ENCODE measurements around the gene NUAK1.
"Not testable (repeated sequence)": the region's sequence is repeated elsewhere in the genome, so short reads cannot be mapped to it uniquely, and the experiment has no call there.

NUAK1 gene

GRCh38 chr12:106016601-106017278 lies 122.0 kb downstream of the NUAK1 start:
- peaks cover 24% of the 10 kb centered on the region for H3K27me3 Mint-ChIP-seq
- peaks cover 15% of the 10 kb centered on the region for H3K9me3 Mint-ChIP-seq
- not testable (repeated sequence) for H3K36me3 Mint-ChIP-seq (ENCODE audit: insufficient read depth); ATAC-seq (replicated peaks; ENCODE audit: extremely low read depth, poor library complexity, severe bottlenecking); DNase-seq (ENCODE audit: low spot score in 2 of 2); H3K27ac Mint-ChIP-seq (ENCODE audit: low read depth); H3K4me3 Mint-ChIP-seq; H3K4me1 Mint-ChIP-seq

DNA sequence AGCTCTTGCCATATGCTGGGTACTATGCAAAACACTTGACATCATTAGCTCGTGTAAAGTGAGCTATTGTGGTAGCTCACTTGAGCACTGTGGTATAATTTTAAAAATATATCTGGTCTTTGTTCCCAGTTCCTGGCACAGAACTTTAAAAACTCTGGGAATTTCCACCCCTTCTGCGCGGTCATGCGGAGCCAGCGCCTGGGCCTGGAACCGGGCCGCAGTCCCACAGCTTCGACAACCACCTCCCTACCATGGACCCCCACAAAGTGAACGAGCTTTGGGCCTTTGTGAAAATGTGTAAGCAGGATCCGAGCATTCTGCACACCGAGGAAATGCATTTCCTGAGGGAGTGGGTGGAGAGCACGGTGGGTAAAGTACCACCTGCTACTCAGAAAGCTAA lies 123.1 kb downstream of the NUAK1 start:
- H3K27ac Mint-ChIP-seq (ENCODE audit: low read depth) = no peak overlapping the region
- peaks cover 24% of the 10 kb centered on the region for H3K27me3 Mint-ChIP-seq
- no peaks in the 10 kb centered on the region for H3K4me1 Mint-ChIP-seq
- no peak for ATAC-seq (replicated peaks; ENCODE audit: extremely low read depth, poor library complexity, severe bottlenecking)
- H3K9me3 Mint-ChIP-seq = peaks cover 15% of the 10 kb centered on the region
- no peak for DNase-seq (ENCODE audit: low spot score in 2 of 2)
- no peaks in the 10 kb centered on the region for H3K36me3 Mint-ChIP-seq (ENCODE audit: insufficient read depth)
- no peak overlapping the region for H3K4me3 Mint-ChIP-seq

- no peaks in the 10 kb centered on the region for H3K4me1 Mint-ChIP-seq
- no peak overlapping the region for H3K27ac Mint-ChIP-seq (ENCODE audit: low read depth)
- H3K9me3 Mint-ChIP-seq = peaks cover 5% of the 10 kb centered on the region
- H3K4me3 Mint-ChIP-seq = no peak overlapping the region
- DNase-seq (ENCODE audit: low spot score in 2 of 2) = no peak
- H3K36me3 Mint-ChIP-seq (ENCODE audit: insufficient read depth) = no peaks in the 10 kb centered on the region
- no peak for ATAC-seq (replicated peaks; ENCODE audit: extremely low read depth, poor library complexity, severe bottlenecking)
- H3K27me3 Mint-ChIP-seq = peaks cover 9% of the 10 kb centered on the region
Observed at GRCh38 chr12:106013941-106014340, 124.8 kb downstream of the NUAK1 start.

Measured in central memory CD8-positive, alpha-beta T cell (primary cell).